Loucy (cell line): ENCODE measurements around the gene SMIM30.

Experiments used
- CTCF ChIP-seq: fragments of 200-600 bp; sonication (generic); conservative IDR thresholded peaks from 2 replicates; pipeline ENCODE4 v1.5.1; 2014; ENCODE audit warnings: mild to moderate bottlenecking, antibody characterized with exemption, low read length
- EZH2phosphoT487 ChIP-seq: fragments of 200-600 bp; IDR thresholded peaks from 2 replicates; pipeline ENCODE4 v1.6.1; 2018; ENCODE audit warnings: antibody characterized with exemption, mild to moderate bottlenecking, moderate library complexity, borderline replicate concordance

DNA sequence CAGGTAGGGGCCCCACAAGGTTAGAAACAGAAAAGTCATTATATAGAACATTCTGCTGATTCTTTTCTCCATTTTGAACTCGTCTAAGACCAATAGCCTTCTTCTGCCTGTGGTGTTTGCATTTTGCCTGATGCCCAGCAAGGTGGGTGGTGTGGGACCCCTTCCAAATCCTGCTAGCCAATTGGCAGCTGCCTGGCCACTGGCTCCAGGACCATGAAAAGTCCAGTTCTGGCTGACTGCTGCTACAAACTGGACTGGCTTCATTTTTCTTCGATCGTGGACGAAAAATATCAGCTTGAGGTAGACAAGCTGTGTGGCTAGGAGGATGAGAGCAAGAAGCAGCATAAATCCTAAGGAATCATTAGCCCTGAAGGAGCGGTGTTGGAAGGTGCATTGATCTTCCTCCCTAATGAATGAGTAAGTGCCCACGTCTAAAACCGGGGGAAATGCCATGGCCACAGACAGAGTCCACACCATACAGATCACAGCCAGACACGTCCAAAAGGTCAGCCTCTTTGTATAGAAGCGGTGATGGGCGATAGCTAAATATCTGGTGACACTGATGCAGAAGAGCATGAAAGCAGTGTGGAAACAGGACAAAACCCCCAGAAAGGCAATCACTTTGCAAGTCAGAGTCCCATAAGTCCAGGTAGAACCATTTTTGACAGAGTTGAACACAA lies 34.4 kb downstream of the SMIM30 start:
- TF ChIP-seq CTCF (no peak), EZH2phosphoT487 (no peak)
